T-helper 22 cell (primary cell): ENCODE results near the gene IQSEC3.
"Not testable (repeated sequence)": the region's sequence is repeated elsewhere in the genome, so short reads cannot be mapped to it uniquely, and the experiment has no call there.

Experiments
- DNase-seq: peaks from one replicate; pipeline ENCODE4 v3.0.0-alpha.2; 2020; ENCODE audit warnings: low read depth

Gene IQSEC3

DNA sequence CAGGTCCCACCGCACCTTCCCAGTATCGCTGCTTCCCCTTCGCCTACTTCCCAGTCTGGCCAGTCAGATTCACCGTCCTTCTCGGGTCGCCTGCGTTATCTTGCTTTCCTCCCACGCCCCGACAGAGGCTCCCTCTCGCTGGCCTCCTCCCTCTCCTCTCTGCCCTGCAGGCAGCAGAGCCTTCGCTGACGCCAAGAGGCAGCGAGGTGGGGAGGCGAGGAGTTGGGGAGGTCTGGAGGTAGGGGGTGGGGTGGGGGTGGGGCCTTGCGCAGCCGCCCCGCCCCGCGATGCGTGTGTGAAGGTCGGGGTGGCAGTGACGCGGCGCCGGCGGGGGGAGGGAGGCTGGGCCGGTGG lies at the start of gene IQSEC3:
Gene IQSEC3 (plus strand): TSS at position 340 of the 354 bp plus-strand sequence. CDS start 116 bp downstream, outside the sequence.
- DNase-seq, result not testable (repeated sequence)

DNA sequence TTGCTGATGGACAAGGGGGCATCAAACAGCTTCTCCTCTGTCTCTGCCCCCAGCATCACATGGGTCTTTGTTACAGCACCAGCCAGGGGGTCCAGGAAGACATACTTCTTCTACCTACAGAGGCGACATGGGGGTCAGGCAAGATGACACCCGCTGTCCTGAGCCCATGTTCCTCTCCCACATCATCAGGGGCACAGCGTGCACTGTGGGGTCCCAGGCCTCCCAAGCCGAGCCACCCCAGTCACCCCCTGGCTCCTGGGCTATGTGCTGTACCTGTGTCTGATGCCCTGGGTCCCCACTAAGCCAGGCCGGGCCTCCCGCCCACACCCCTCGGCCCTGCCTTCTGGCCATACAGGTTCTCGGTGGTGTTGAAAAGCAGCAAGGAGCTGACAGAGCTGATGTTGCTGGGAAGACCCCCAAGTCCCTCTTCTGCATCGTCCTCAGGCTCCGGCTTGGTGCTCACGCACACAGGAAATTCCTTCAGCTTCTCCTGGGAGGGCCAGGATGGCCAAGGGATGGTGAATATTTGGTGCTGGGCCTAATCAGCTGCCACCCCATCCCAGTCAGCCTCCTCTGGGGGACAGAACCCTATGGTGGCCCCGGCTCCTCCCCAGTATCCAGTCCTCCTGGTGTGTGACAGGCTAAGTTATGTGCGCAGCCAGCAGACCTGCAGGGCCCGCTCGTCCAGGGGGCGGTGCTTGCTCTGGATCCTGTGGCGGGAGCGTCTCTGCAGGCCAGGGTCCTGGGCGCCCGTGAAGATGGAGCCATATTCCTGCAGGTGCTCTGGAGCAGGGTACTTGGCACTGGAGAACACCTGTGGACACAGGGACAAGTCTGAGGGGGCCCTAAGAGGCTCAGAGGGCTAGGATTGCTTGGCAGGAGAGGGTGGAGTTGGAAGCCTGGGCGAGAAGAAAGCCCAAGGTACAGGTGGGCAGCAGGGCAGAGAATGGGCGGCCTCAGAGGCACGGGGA lies 48.9 kb upstream of the IQSEC3 start:
- not testable (repeated sequence) for DNase-seq

- DNase-seq, result not testable (repeated sequence)
These were observed 47.6 kb upstream of the IQSEC3 start for GRCh38 chr12:18821-19567.

- DNase-seq, result not testable (repeated sequence)
These were observed 46.7 kb upstream of the IQSEC3 start for GRCh38 chr12:19906-20305.

- DNase-seq, result no peak
These were observed 45.8 kb upstream of the IQSEC3 start for GRCh38 chr12:20757-21156.

GRCh38 chr12:21301-22189 lies 45.0 kb upstream of the IQSEC3 start:
- DNase-seq, result no peak

DNA sequence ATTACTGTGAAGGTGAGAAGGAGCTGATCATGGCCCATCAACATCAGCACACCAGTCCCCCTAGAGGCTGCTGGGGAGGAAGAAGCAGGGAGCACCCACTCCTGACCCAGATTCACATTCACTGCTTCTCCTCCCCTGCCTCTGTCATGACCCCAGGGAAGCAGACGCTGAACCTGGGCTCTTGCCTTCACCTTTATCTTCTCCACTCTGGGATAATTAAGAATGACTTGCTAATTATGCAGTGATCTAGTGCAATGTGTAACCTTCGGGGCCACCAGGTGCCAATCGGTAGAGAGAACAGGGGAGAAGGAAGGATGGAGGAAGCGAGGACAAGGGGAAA lies 44.4 kb upstream of the IQSEC3 start:
- DNase-seq, result no peak

- no peak for DNase-seq
These were observed 43.9 kb upstream of the IQSEC3 start for GRCh38 chr12:22530-23201.

DNA sequence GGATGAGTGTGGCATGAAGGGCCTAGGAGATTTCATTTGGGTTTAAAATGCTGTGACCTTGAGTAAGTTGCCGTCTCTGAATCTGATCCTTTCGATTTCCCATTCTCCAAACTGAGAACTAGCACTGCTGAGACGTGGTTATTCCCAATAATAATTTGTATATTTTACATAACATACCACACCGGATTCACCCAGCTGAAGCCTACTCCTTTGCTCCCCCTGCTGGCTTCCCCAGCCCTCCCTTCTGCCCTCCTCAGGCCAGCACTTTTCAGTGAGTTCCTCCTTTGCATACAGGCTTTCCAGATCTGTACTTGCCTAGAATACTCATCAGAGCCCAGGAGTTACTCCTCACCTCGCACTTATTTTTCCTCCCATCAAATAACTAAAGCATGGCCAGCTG lies 38.7 kb upstream of the IQSEC3 start:
- not testable (repeated sequence) for DNase-seq

DNA sequence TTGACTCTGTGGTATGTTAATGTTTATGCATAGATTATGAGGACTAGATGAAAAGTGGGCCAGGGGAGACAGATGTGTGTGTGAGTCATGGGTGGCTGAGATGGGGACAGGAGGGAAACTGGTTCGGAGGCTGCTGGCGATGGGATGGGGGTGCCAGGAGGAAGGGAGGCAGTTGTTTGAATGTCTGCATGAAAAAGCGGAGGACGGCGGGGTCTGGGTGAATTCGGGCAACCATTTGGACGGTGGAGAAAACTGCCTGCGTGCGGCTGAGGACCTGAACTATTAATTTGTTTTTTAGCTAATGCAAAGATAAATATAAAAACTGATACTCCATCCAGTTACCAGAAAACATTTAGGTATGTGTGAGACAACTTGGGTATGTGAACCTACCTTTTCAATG lies 27.8 kb upstream of the IQSEC3 start:
- DNase-seq, result not testable (repeated sequence)

GRCh38 chr12:39555-40265 lies 26.9 kb upstream of the IQSEC3 start:
- DNase-seq, result not testable (repeated sequence)

GRCh38 chr12:44352-44751 lies 22.2 kb upstream of the IQSEC3 start:
- DNase-seq, result not testable (repeated sequence)

GRCh38 chr12:45235-45990 lies 21.2 kb upstream of the IQSEC3 start:
- not testable (repeated sequence) for DNase-seq

GRCh38 chr12:45991-46358 lies 20.6 kb upstream of the IQSEC3 start:
- DNase-seq, result not testable (repeated sequence)

- DNase-seq, result not testable (repeated sequence)
These were observed 20.0 kb upstream of the IQSEC3 start for GRCh38 chr12:46542-46941.

- DNase-seq, result not testable (repeated sequence)
These were observed 18.8 kb upstream of the IQSEC3 start for GRCh38 chr12:47699-48226.

GRCh38 chr12:49149-49548 lies 17.4 kb upstream of the IQSEC3 start:
- DNase-seq, result not testable (repeated sequence)

- DNase-seq, result not testable (repeated sequence)
These were observed 15.5 kb upstream of the IQSEC3 start for GRCh38 chr12:51087-51486.

- not testable (repeated sequence) for DNase-seq
These were observed 14.6 kb upstream of the IQSEC3 start for GRCh38 chr12:51962-52361.
